DOHH2 (cell line): ENCODE measurements around the gene CREB5.

Experiments
- EZH2phosphoT487 ChIP-seq: fragments of 200-600 bp; sonication (generic); IDR thresholded peaks from 2 replicates; pipeline ENCODE4 v1.6.1; 2017; ENCODE audit warnings: borderline replicate concordance, mild to moderate bottlenecking, antibody characterized with exemption, low read length, moderate library complexity, mixed read lengths
- TF ChIP-seq, protein P1 (sequence below): fragments of 200-600 bp; sonication (generic); IDR thresholded peaks from one replicate; pipeline ENCODE4 v1.5.1; 2014; ENCODE audit warnings: antibody characterized with exemption, mild to moderate bottlenecking, low read depth, low read length; ENCODE audit not compliant: poor library complexity, severe bottlenecking

DNA sequence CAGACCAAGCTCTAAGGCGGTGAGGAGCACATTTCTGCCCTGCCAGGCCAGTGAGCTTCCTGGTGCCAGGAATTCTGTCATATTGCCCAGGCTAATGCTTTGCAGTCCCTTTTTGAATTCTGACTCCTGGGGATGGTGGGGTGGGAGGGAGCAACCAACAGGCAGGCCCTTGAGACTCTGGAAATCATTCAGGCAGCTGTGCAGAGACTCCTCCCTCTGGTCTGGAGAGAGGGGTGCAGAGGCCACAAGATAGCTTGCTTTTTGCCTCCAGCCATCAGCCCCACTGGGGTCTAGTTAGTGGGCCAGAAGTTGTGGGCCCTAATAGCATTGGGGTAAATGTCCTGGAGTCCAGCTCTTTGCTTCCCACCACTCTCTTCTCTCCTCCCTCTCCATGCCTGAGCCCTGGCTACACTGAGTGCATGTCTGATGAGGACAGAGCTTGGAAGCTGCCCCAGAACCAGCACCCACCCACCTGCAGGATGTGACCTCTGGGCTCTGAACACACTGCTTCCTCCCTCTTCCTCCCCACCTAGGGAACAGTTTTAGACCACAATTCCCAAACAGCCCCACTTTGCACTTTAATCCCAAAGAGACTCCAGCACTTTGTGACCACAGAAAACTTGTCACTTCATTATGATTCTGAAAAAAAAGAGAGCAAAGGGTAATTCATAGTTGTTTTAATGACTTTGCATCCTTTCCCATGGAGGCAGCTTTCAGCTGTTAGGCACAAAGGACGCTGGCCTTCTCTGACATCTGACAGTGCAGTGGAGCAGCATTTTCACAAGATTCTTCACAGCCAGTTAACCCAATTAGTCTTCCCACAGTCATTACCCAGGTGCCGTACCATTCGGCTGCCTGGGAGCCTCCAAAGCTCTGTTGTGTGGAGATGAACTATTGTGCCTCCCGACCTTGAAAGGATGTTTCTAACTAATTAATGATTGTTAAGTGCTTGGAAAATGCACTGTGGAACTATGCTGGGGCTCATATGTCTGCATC, 283.3 kb downstream of the CREB5 start:
- TF ChIP-seq, protein P1, sequence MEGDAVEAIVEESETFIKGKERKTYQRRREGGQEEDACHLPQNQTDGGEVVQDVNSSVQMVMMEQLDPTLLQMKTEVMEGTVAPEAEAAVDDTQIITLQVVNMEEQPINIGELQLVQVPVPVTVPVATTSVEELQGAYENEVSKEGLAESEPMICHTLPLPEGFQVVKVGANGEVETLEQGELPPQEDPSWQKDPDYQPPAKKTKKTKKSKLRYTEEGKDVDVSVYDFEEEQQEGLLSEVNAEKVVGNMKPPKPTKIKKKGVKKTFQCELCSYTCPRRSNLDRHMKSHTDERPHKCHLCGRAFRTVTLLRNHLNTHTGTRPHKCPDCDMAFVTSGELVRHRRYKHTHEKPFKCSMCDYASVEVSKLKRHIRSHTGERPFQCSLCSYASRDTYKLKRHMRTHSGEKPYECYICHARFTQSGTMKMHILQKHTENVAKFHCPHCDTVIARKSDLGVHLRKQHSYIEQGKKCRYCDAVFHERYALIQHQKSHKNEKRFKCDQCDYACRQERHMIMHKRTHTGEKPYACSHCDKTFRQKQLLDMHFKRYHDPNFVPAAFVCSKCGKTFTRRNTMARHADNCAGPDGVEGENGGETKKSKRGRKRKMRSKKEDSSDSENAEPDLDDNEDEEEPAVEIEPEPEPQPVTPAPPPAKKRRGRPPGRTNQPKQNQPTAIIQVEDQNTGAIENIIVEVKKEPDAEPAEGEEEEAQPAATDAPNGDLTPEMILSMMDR: no peak
- TF ChIP-seq EZH2phosphoT487: no peak
